ENCODE data around the gene NUDC.
"Not testable (repeated sequence)": the region's sequence is repeated elsewhere in the genome, so short reads cannot be mapped to it uniquely, and the experiment has no call there.

Gene NUDC

GRCh38 chr1:26989403-26990109 lies 68.0 kb downstream of the NUDC start:
- not testable (repeated sequence) for DNase-seq (ENCODE audit: low read depth in 2 of 2)

DNA sequence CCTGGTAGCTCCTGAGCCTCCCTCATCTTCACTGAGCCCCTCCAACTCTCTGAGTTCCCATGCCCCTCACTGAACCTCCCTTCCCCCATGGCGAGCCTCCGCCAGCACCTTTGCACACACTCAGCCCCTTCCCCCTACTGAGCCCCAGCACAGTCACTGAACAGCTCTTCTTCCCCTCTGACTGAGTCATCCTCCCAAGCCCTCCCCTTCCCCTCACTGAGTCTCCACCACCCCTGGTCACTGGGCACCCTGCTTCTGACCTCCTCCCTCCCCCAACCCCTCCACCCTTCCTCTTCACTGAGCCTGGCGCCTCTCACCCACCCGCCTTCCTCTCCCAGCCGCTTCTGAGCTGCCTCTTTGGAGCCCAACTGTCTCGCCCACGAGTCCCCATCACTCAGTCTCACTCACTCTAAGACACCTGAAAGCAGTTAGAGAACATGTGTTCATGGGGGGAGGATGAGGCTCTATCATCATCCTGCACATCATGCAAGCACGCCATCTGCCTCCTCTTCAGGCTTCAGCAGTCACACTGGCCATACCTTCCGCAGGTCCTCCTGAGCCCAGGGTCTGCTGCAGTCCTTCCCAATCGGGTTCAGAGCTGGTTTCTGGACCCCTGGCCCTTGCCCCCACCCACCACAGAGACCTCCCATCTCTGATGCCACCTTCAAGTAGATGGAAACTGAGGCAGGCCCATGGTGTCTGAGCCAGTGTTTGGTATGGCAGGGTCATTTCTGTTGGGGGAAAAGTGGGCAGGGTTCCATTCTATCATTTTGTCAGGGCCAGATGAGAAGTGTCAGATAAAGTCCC lies 70.0 kb downstream of the NUDC start:
- DNase-seq (ENCODE audit: low read depth in 2 of 2): no peak

- peak; percentile 21 to 58 for DNase-seq (ENCODE audit: low read depth in 2 of 2)
These were observed 71.9 kb downstream of the NUDC start, which contains the start of gene TRNP1 for GRCh38 chr1:26993237-26994019. Gene TRNP1 (plus strand): TSS chr1:26993692. CDS start chr1:26993787, 95 bp downstream.

- DNase-seq (ENCODE audit: low read depth in 2 of 2): no peak
These were observed 72.7 kb downstream of the NUDC start for GRCh38 chr1:26994020-26994786.

GRCh38 chr1:26994787-26995517 lies 73.4 kb downstream of the NUDC start:
- DNase-seq (ENCODE audit: low read depth in 2 of 2): no peak

- no peak for DNase-seq (ENCODE audit: low read depth in 2 of 2)
These were observed 74.5 kb downstream of the NUDC start for GRCh38 chr1:26996024-26996423.

All from stimulated activated CD4-positive, alpha-beta T cell treated with anti-CD3 and anti-CD28 coated beads, Interleukin-1b, Interleukin-23, amount 100 ng/mL, for 1 hour (primary cell).